Fibroblast of lung (primary cell): ENCODE data around the gene SLC5A3. TPM values are rescaled to one million over a fixed set of nuclear protein-coding genes. Genes with fewer than 3 reads are reported as not detected.
A peak's percentile ranks its signal among the peaks of the same experiment; 100 is the strongest.

ENCODE experiments used
- DNase-seq, 2 donors: peaks; one replicate each; pipeline versions ENCODE4 v3.0.0 to v3.0.0-alpha.2; 2010; ENCODE audit warnings: low read depth in 2 of 2
- H2AFZ ChIP-seq: 2 replicates; pipeline ENCODE4 v1.5.1; 2012; ENCODE audit warnings: low read length, control low read depth, inconsistent platforms
- H3K27ac ChIP-seq: 2 replicates; pipeline ENCODE4 v1.5.1; 2011; ENCODE audit warnings: low read length, control low read depth; ENCODE audit not compliant: insufficient read depth
- H3K27me3 ChIP-seq: 2 replicates; pipeline ENCODE4 v1.5.1; 2011; ENCODE audit warnings: mild to moderate bottlenecking, low read length; ENCODE audit not compliant: control insufficient read depth, insufficient read depth
- H3K36me3 ChIP-seq: 2 replicates; pipeline ENCODE4 v1.5.1; 2011; ENCODE audit warnings: low read length; ENCODE audit not compliant: control insufficient read depth, insufficient read depth
- H3K4me1 ChIP-seq: 2 replicates; pipeline ENCODE4 v1.5.1; 2011; ENCODE audit warnings: low read length; ENCODE audit not compliant: control insufficient read depth, insufficient read depth; ENCODE audit errors: extremely low read depth
- H3K4me2 ChIP-seq: 2 replicates; pipeline ENCODE4 v1.5.1; 2011; ENCODE audit warnings: low read length, control low read depth; ENCODE audit not compliant: insufficient read depth; ENCODE audit errors: extremely low read depth
- H3K4me3 ChIP-seq, 4 experiments: fragments of 200-600 bp in 1 of 4; sonication (generic) in 1 of 4; replicated peaks in 1 of 4; 2 replicates each; pipeline ENCODE4 v1.5.1; 2011 to 2016; ENCODE audit warnings: low read length in 4 of 4, low read depth in 3 of 4, mild to moderate bottlenecking in 3 of 4, control low read depth in 2 of 4, inconsistent platforms in 1 of 4, mixed read lengths in 1 of 4; ENCODE audit not compliant: insufficient read depth in 1 of 4; ENCODE audit errors: control extremely low read depth in 1 of 4
- H3K79me2 ChIP-seq: 2 replicates; pipeline ENCODE4 v1.5.1; 2012; ENCODE audit warnings: mild to moderate bottlenecking, low read length, inconsistent platforms; ENCODE audit not compliant: control insufficient read depth, insufficient read depth
- H3K9ac ChIP-seq: 2 replicates; pipeline ENCODE4 v1.5.1; 2011; ENCODE audit warnings: mild to moderate bottlenecking, low read length, control low read depth; ENCODE audit not compliant: insufficient read depth
- H3K9me3 ChIP-seq: 2 replicates; pipeline ENCODE4 v1.5.1; 2012; ENCODE audit warnings: low read depth, low read length; ENCODE audit not compliant: control insufficient read depth, insufficient read depth
- H4K20me1 ChIP-seq: 2 replicates; pipeline ENCODE4 v1.5.1; 2011; ENCODE audit warnings: low read length; ENCODE audit not compliant: control insufficient read depth, insufficient read depth; ENCODE audit errors: extremely low read depth
- EZH2 ChIP-seq: IDR thresholded peaks from 2 replicates; pipeline ENCODE4 v1.5.1; 2012; ENCODE audit warnings: low read length, control low read depth, mild to moderate bottlenecking; ENCODE audit errors: missing control alignments
- polyA plus RNA-seq, 2 donors: library from polyadenylated mRNA; depleted of rRNA in 1 of 2; stranded (reverse) in 1 of 2; unstranded in 1 of 2; fragments of >200 nt; gene quantifications; 2 replicates each; pipeline ENCODE4 v1.2.1, GENCODE V29; 2011 to 2012; ENCODE audit warnings: missing spikeins in 1 of 2
- total RNA-seq: library from RNA; depleted of rRNA; stranded (reverse); fragments of >200 nt; gene quantifications from 2 replicates; pipeline ENCODE4 v1.2.1, GENCODE V29; 2014
- TF ChIP-seq, protein P1 (sequence below), 2 donors: IDR thresholded peaks in 1 of 2; conservative IDR thresholded peaks in 1 of 2; 1 replicate in 1 of 2; 2 replicates in 1 of 2; pipeline ENCODE4 v1.5.1; 2011 to 2012; ENCODE audit warnings: low read length in 2 of 2, control low read depth in 1 of 2, inconsistent platforms in 1 of 2, low read depth in 1 of 2, mild to moderate bottlenecking in 1 of 2

SLC5A3 gene
- total and polyA plus RNA-seq, 2 donors (not counting 1 experiment from before 2014, with no cell fraction given): 6.2 to 28.6 TPM

DNA sequence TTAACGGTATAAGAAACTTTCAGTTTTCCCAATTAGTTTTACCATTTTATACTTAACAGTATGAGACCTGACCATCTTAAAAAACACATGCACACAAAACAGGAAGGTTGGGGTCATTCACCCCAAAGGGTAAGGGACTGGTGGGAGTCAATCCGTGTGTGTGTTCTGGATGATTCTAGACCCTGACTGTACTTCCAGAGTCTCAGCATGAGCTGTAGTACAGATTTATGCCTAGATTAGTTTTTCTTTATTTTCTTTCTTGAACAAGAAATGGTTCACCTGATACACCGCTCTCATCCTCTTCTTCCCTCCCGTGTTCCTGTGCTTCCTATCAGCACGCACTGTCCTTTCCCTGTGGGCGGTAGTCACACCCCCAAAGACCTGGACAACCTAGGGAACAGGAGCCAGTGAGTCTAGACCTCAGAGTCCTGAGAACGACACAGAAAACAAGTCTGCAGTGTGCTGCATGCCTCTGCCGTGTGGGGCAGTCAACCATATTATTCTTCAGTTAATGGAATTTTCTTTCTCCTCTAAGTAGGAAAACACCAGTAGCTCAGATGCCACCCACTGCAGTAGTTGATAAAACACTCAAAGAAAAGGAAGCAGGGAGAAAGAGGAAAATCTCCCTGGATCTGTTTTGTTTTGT is 38.9 kb upstream of the SLC5A3 start:
- Histone ChIP-seq H3K4me1 (no peaks in the 10 kb centered on the region), H3K4me2 (no peak overlapping the region), H3K27ac (no peak overlapping the region), H2AFZ (no peak overlapping the region), H3K9me3 (no peaks in the 10 kb centered on the region), H3K4me3 (no peak overlapping the region), H3K9ac (no peak overlapping the region), H3K27me3 (no peaks in the 10 kb centered on the region), H4K20me1 (no peaks in the 10 kb centered on the region), H3K36me3 (no peaks in the 10 kb centered on the region), H3K79me2 (no peaks in the 10 kb centered on the region)
- DNase-seq: no peak
- TF ChIP-seq, protein P1, sequence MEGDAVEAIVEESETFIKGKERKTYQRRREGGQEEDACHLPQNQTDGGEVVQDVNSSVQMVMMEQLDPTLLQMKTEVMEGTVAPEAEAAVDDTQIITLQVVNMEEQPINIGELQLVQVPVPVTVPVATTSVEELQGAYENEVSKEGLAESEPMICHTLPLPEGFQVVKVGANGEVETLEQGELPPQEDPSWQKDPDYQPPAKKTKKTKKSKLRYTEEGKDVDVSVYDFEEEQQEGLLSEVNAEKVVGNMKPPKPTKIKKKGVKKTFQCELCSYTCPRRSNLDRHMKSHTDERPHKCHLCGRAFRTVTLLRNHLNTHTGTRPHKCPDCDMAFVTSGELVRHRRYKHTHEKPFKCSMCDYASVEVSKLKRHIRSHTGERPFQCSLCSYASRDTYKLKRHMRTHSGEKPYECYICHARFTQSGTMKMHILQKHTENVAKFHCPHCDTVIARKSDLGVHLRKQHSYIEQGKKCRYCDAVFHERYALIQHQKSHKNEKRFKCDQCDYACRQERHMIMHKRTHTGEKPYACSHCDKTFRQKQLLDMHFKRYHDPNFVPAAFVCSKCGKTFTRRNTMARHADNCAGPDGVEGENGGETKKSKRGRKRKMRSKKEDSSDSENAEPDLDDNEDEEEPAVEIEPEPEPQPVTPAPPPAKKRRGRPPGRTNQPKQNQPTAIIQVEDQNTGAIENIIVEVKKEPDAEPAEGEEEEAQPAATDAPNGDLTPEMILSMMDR (conservative IDR thresholded peaks at IDR 0.05 in 1 of 2, IDR thresholded peaks at IDR 0.05 in 1 of 2; ENCODE audit: low read depth in 1 of 2, low read length in 2 of 2): no peak
- no peak for TF ChIP-seq EZH2

- TF ChIP-seq, protein P1 (conservative IDR thresholded peaks at IDR 0.05 in 1 of 2, IDR thresholded peaks at IDR 0.05 in 1 of 2; ENCODE audit: low read depth in 1 of 2, low read length in 2 of 2): no peak
- no peak for TF ChIP-seq EZH2
- no peak overlapping the region for H2AFZ ChIP-seq
- no peak overlapping the region for H3K27ac ChIP-seq
- no peaks in the 10 kb centered on the region for H3K27me3 ChIP-seq
- H3K79me2 ChIP-seq: no peaks in the 10 kb centered on the region
- H3K36me3 ChIP-seq: no peaks in the 10 kb centered on the region
- DNase-seq: no peak
- no peak overlapping the region for H3K9ac ChIP-seq
- no peaks in the 10 kb centered on the region for H3K4me1 ChIP-seq
- no peak overlapping the region for H3K4me3 ChIP-seq
- H4K20me1 ChIP-seq: no peaks in the 10 kb centered on the region
- no peak overlapping the region for H3K4me2 ChIP-seq
- H3K9me3 ChIP-seq: no peaks in the 10 kb centered on the region
Observed at GRCh38 chr21:34035619-34036354, 37.6 kb upstream of the SLC5A3 start.

DNA sequence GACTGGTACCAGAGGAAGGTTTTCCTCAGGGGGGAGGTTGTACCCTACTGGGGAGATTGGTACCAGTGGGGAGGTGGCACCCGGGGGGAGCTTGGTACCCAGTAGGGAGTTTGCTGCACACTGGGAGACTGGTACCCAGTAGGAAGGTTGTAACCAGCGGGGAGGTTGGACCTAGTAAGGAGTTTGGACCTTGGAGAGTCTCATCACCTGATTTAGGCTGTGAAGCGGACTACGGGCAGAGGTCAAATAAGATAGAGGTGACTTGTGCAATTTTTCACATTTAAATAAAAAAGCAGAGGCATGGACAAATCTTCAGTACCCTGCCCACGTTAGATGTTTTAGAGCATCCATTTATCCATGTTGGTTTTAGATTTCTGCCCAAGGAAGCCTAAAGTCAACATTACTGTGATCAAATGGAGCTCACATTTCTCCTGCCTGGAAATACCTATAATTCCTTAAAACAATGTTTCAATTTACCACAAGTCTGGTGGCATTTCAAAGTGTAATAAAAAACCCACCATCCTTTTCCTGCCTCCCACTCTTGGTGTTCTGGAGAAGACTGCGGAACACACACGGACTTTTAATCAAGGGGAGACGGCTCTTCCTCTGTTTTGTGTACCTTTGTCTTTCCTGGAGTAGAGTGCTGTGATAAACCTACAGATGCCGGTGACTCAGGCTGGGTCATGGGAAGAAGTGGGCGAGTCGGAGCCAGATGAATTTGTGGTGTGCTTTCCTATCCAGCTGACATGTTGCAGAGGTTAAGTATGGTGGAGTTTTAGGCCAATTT is 36.2 kb upstream of the SLC5A3 start:
- H3K27me3 ChIP-seq: no peaks in the 10 kb centered on the region
- H3K79me2 ChIP-seq: no peaks in the 10 kb centered on the region
- no peak overlapping the region for H3K9ac ChIP-seq
- no peaks in the 10 kb centered on the region for H3K4me1 ChIP-seq
- no peaks in the 10 kb centered on the region for H3K9me3 ChIP-seq
- DNase-seq: peak in 1 of 2 donors; percentile 92
- H4K20me1 ChIP-seq: no peaks in the 10 kb centered on the region
- no peak for TF ChIP-seq EZH2
- TF ChIP-seq, protein P1 (conservative IDR thresholded peaks at IDR 0.05 in 1 of 2, IDR thresholded peaks at IDR 0.05 in 1 of 2; ENCODE audit: low read depth in 1 of 2, low read length in 2 of 2): no peak
- no peak overlapping the region for H3K4me3 ChIP-seq
- no peaks in the 10 kb centered on the region for H3K36me3 ChIP-seq
- no peak overlapping the region for H3K4me2 ChIP-seq
- no peak overlapping the region for H2AFZ ChIP-seq
- H3K27ac ChIP-seq: no peak overlapping the region
